ENCODE data around the gene KIAA1328. TPM values are rescaled to one million over a fixed set of nuclear protein-coding genes. Genes with fewer than 3 reads are reported as not detected.

Gene KIAA1328
- total RNA-seq, 1 donor from 2014 or later, result 17.2 TPM

DNA sequence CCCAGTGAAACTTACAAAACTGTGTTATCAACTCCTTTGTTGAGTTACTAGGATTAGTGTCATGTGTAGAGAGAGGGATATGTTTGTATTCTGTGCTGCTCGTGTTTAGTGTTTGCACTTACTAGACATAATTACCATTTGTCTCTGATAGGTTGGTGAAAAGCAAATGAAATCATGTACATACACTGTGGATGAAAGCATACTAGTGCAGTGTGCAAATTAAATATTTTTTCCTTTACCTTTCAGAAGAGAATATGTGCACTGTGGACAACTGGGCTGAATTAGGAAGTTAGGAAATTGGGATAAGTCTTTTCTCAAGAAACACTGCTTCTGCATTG is 1.2 kb downstream of the KIAA1328 start:
- Histone ChIP-seq H3K9me3 (no peaks in the 10 kb centered on the region), H3K4me3 (peak overlapping the region; percentile 81 to 95), H3K27me3 (no peaks in the 10 kb centered on the region), H3K27ac (no peak overlapping the region), H3K4me1 (peaks cover 34% of the 10 kb centered on the region), H3K36me3 (no peaks in the 10 kb centered on the region)
- intact Hi-C loops (cut with DNase I), result no loop called here
- TF ChIP-seq, protein P1, sequence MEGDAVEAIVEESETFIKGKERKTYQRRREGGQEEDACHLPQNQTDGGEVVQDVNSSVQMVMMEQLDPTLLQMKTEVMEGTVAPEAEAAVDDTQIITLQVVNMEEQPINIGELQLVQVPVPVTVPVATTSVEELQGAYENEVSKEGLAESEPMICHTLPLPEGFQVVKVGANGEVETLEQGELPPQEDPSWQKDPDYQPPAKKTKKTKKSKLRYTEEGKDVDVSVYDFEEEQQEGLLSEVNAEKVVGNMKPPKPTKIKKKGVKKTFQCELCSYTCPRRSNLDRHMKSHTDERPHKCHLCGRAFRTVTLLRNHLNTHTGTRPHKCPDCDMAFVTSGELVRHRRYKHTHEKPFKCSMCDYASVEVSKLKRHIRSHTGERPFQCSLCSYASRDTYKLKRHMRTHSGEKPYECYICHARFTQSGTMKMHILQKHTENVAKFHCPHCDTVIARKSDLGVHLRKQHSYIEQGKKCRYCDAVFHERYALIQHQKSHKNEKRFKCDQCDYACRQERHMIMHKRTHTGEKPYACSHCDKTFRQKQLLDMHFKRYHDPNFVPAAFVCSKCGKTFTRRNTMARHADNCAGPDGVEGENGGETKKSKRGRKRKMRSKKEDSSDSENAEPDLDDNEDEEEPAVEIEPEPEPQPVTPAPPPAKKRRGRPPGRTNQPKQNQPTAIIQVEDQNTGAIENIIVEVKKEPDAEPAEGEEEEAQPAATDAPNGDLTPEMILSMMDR (IDR thresholded peaks at IDR 0.05), result no peak
- TF ChIP-seq POLR2AphosphoS5 (IDR thresholded peaks at IDR 0.05; ENCODE audit: insufficient read depth in 1 of 2, low read depth in 1 of 2) (no peak), POLR2A (IDR thresholded peaks at IDR 0.05) (no peak)
- no peak for DNase-seq (ENCODE audit: extremely low spot score in 2 of 2)

- no peaks in the 10 kb centered on the region for H3K27me3 ChIP-seq
- intact Hi-C loops (cut with DNase I), result no loop called here
- no peaks in the 10 kb centered on the region for H3K9me3 ChIP-seq
- peaks cover 34% of the 10 kb centered on the region for H3K4me1 ChIP-seq
- no peak overlapping the region for H3K4me3 ChIP-seq
- H3K36me3 ChIP-seq, result no peaks in the 10 kb centered on the region
- TF ChIP-seq, protein P1 (IDR thresholded peaks at IDR 0.05), result no peak
- no peak for DNase-seq (ENCODE audit: extremely low spot score in 2 of 2)
- H3K27ac ChIP-seq, result no peak overlapping the region
Observed at GRCh38 chr18:36831139-36831538, 2.2 kb downstream of the KIAA1328 start.

GRCh38 chr18:36833120-36833519 is 4.2 kb downstream of the KIAA1328 start:
- no peaks in the 10 kb centered on the region for H3K27me3 ChIP-seq
- no peak for TF ChIP-seq POLR2A (IDR thresholded peaks at IDR 0.05)
- TF ChIP-seq, protein P1 (IDR thresholded peaks at IDR 0.05), result no peak
- TF ChIP-seq POLR2AphosphoS5 (IDR thresholded peaks at IDR 0.05; ENCODE audit: insufficient read depth in 1 of 2, low read depth in 1 of 2), result no peak
- intact Hi-C loops (cut with DNase I), result no loop called here
- no peak overlapping the region for H3K4me3 ChIP-seq
- H3K4me1 ChIP-seq, result peaks cover 23% of the 10 kb centered on the region
- DNase-seq (ENCODE audit: extremely low spot score in 2 of 2), result no peak
- no peaks in the 10 kb centered on the region for H3K9me3 ChIP-seq
- peaks cover 0 to 9% of the 10 kb centered on the region in 2 donors for H3K36me3 ChIP-seq
- no peak overlapping the region for H3K27ac ChIP-seq

DNA sequence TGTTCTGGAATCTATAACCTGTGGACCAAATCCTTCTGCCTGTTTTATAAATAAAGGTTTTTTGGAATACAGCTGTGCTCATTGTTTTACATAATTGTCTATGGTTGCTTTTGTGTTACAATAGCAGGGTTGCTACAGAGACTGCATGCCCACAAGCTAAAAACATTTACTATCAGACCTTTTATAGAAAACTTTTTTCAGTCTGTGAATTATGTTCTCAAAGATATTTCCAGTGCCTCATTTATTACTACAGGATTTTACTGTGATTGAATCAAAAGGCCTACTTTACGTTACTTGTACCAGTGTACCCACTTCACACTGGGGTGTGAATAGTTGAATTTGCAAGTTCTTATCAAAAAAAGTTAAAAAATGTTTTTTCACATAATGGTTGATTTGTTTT is 7.0 kb downstream of the KIAA1328 start:
- DNase-seq (ENCODE audit: extremely low spot score in 2 of 2), result no peak
- Histone ChIP-seq H3K9me3 (no peaks in the 10 kb centered on the region), H3K27ac (no peak overlapping the region), H3K27me3 (no peaks in the 10 kb centered on the region), H3K4me1 (peaks cover 7% of the 10 kb centered on the region), H3K4me3 (no peak overlapping the region), H3K36me3 (peaks cover 0 to 13% of the 10 kb centered on the region in 2 donors)
- TF ChIP-seq POLR2A (IDR thresholded peaks at IDR 0.05) (no peak), POLR2AphosphoS5 (IDR thresholded peaks at IDR 0.05; ENCODE audit: insufficient read depth in 1 of 2, low read depth in 1 of 2) (no peak)
- TF ChIP-seq, protein P1 (IDR thresholded peaks at IDR 0.05), result no peak
- intact Hi-C loops (cut with DNase I), result no loop called here

DNA sequence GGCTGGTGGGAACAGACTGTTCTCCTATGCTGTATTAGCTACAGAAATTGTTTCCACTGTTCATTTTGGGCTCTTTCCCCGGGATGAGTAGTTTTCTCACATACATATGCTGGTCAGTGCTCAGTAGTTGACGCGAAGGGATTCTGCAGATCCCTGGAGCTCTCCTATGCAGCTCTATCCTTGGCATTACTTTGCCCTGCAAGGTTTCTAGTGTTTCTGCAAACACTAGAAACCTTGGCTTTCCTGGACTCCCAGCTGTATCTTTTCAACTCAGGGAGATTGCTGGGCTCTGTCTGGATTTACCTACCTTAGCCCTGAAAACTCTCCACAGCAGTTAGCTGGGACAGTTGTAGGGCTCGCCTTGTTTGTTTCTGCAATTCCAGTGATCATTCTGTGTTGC is 10.9 kb downstream of the KIAA1328 start:
- Histone ChIP-seq H3K4me3 (no peak overlapping the region), H3K36me3 (peaks cover 0 to 13% of the 10 kb centered on the region in 2 donors), H3K4me1 (no peaks in the 10 kb centered on the region), H3K27me3 (no peaks in the 10 kb centered on the region), H3K9me3 (no peaks in the 10 kb centered on the region), H3K27ac (no peak overlapping the region)
- DNase-seq (ENCODE audit: extremely low spot score in 2 of 2), result no peak
- TF ChIP-seq, protein P1 (IDR thresholded peaks at IDR 0.05), result no peak
- TF ChIP-seq POLR2AphosphoS5 (IDR thresholded peaks at IDR 0.05; ENCODE audit: insufficient read depth in 1 of 2, low read depth in 1 of 2) (no peak), POLR2A (IDR thresholded peaks at IDR 0.05) (no peak)
- intact Hi-C loops (cut with DNase I), result no loop called here

Measured in vagina (tissue), 2 donors.